ENCODE results near the gene RFTN1.

Gene RFTN1

GRCh38 chr3:16485395-16485992 is 28.0 kb downstream of the RFTN1 start:
- no peak overlapping the region for H3K4me3 ChIP-seq (ENCODE audit: low read length)
- no peak for DNase-seq (ENCODE audit: low read depth)
- no peak for TF ChIP-seq CTCF (conservative IDR thresholded peaks at IDR 0.05; ENCODE audit: low read length)

DNA sequence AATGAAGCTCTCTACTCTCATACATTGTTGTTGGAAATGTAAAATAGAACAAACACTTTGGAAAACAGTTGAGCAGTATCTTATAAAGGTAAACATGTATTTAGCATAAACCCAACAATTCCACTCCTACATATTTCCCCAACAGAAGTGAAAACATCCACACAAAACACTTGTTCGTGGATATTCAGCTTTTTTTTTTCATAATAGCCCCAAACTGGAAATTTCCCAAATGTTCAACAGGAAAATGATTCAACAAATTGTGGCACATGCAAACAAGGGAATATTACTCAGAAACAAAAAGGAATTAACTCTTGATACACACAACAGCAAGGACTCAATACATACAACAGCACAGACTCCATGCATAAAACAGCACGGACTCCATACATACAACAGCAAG is 28.5 kb downstream of the RFTN1 start:
- H3K4me3 ChIP-seq (ENCODE audit: low read length) = no peak overlapping the region
- TF ChIP-seq CTCF (conservative IDR thresholded peaks at IDR 0.05; ENCODE audit: low read length) = no peak
- peak; percentile 18 for DNase-seq (ENCODE audit: low read depth)

DNA sequence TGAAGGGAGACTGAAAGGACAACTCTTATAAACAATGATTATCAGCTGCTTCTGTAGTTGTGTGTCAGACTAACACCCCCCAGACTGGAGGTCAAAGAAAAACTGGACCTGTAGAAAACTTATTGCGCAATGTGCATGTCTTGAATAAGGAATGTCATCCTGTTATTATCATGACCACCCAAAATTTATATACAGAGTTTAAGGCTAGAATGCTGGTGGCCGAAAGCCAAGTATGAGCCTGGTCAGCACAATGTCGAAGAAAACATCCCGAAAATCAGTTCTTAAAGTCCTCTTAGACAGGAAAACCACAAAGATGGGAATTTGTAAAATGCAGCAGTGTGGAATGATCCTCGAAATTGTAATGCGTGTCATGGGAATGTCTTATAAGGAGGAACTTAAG is 29.3 kb downstream of the RFTN1 start:
- no peak overlapping the region for H3K4me3 ChIP-seq (ENCODE audit: low read length)
- DNase-seq (ENCODE audit: low read depth) = peak; percentile 100
- TF ChIP-seq CTCF (conservative IDR thresholded peaks at IDR 0.05; ENCODE audit: low read length) = no peak

GRCh38 chr3:16482770-16483531 is 30.5 kb downstream of the RFTN1 start:
- TF ChIP-seq CTCF (conservative IDR thresholded peaks at IDR 0.05; ENCODE audit: low read length) = no peak
- no peak for DNase-seq (ENCODE audit: low read depth)
- H3K4me3 ChIP-seq (ENCODE audit: low read length) = no peak overlapping the region

GRCh38 chr3:16482194-16482769 is 31.2 kb downstream of the RFTN1 start:
- no peak for DNase-seq (ENCODE audit: low read depth)
- no peak overlapping the region for H3K4me3 ChIP-seq (ENCODE audit: low read length)
- no peak for TF ChIP-seq CTCF (conservative IDR thresholded peaks at IDR 0.05; ENCODE audit: low read length)

DNA sequence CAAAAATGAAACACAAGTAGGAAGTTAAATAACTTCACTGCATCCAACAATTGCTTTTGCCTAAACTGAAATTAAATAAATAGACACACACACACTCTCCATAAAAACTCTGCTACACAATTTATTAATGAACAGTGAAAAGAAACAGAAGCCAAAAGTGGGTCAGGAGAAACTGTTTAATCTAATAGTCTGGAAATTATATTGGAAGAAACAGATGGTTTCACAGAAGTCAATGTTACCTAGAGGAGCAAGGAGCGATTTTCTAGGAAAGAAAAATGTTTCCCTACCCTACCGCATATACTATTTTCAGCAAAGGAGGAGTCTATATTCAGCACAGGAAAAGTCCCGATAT is 32.0 kb downstream of the RFTN1 start:
- H3K4me3 ChIP-seq (ENCODE audit: low read length) = no peak overlapping the region
- no peak for DNase-seq (ENCODE audit: low read depth)
- TF ChIP-seq CTCF (conservative IDR thresholded peaks at IDR 0.05; ENCODE audit: low read length) = no peak

Data from AG10803 (cell line).